Inferior parietal cortex (tissue), 1 donor: ENCODE results near the gene FLNC.

Experiments used
- DNase-seq: peaks from one replicate; pipeline ENCODE4 v3.0.0-alpha.2; 2016; ENCODE audit errors: extremely low spot score

The FLNC gene

GRCh38 chr7:128801003-128801402 lies 29.2 kb upstream of the FLNC start:
- DNase-seq = no peak

GRCh38 chr7:128801667-128802418 lies 28.4 kb upstream of the FLNC start:
- no peak for DNase-seq

GRCh38 chr7:128804484-128804883 lies 25.7 kb upstream of the FLNC start:
- no peak for DNase-seq

GRCh38 chr7:128805225-128805624 lies 25.0 kb upstream of the FLNC start:
- DNase-seq = no peak

- DNase-seq = no peak
Observed at GRCh38 chr7:128807191-128807590, 23.0 kb upstream of the FLNC start.

- no peak for DNase-seq
Observed at GRCh38 chr7:128809363-128809762, 20.8 kb upstream of the FLNC start.

GRCh38 chr7:128810473-128810872 lies 19.7 kb upstream of the FLNC start:
- DNase-seq = no peak

GRCh38 chr7:128810997-128811396 lies 19.2 kb upstream of the FLNC start:
- no peak for DNase-seq

- no peak for DNase-seq
Observed at GRCh38 chr7:128811631-128812430, 18.4 kb upstream of the FLNC start.

GRCh38 chr7:128812514-128813168 lies 17.6 kb upstream of the FLNC start:
- DNase-seq = no peak

- no peak for DNase-seq
Observed at GRCh38 chr7:128814499-128814898, 15.7 kb upstream of the FLNC start.

- no peak for DNase-seq
Observed at GRCh38 chr7:128815289-128815942, 14.8 kb upstream of the FLNC start.

- no peak for DNase-seq
Observed at GRCh38 chr7:128818694-128819093, 11.5 kb upstream of the FLNC start.

GRCh38 chr7:128821724-128822123 lies 8.5 kb upstream of the FLNC start:
- no peak for DNase-seq

- DNase-seq = no peak
Observed at GRCh38 chr7:128826512-128826911, 3.7 kb upstream of the FLNC start.

- DNase-seq = no peak
Observed at GRCh38 chr7:128826916-128827247, 3.3 kb upstream of the FLNC start.

GRCh38 chr7:128827248-128827958 lies 2.8 kb upstream of the FLNC start:
- no peak for DNase-seq

- DNase-seq = no peak
Observed at GRCh38 chr7:128827971-128828711, 2.1 kb upstream of the FLNC start.

GRCh38 chr7:128829391-128830166 lies 627 bp upstream of the FLNC start:
- no peak for DNase-seq
